Ascending aorta (tissue), 2 donors: ENCODE results near the gene CRACR2A. TPM values are rescaled to one million over a fixed set of nuclear protein-coding genes. Genes with fewer than 3 reads are reported as not detected.

Source experiments
- DNase-seq, 2 donors: peaks; one replicate each; pipeline ENCODE4 v3.0.0-alpha.2; 2019; ENCODE audit warnings: low spot score in 2 of 2
- H3K27ac ChIP-seq, 2 donors: fragments of 200-600 bp; sonication (generic); one replicate each; pipeline ENCODE4 v1.5.1; 2016 to 2017; ENCODE audit warnings: mild to moderate bottlenecking in 1 of 2
- H3K27me3 ChIP-seq: fragments of 200-600 bp; sonication (generic); one replicate; pipeline ENCODE4 v1.5.1; 2017
- H3K36me3 ChIP-seq, 2 donors: fragments of 200-600 bp; sonication (generic); one replicate each; pipeline ENCODE4 v1.5.1; 2016
- H3K4me1 ChIP-seq, 2 donors: fragments of 200-600 bp; sonication (generic); one replicate each; pipeline ENCODE4 v1.5.1; 2016 to 2017; ENCODE audit warnings: mild to moderate bottlenecking in 1 of 2
- H3K4me3 ChIP-seq, 2 donors: fragments of 200-600 bp; sonication (generic); one replicate each; pipeline ENCODE4 v1.5.1; 2016 to 2017; ENCODE audit warnings: mild to moderate bottlenecking in 1 of 2
- H3K9me3 ChIP-seq, 2 donors: fragments of 200-600 bp; sonication (generic); one replicate each; pipeline ENCODE4 v1.5.1; 2016
- intact Hi-C: fragments of 100-400 bp; cut with DNase I; formaldehyde crosslinking; loops from one replicate; pipeline ENCODE4 v1.15.1; 2023
- total RNA-seq: library from RNA; depleted of rRNA; stranded (reverse); fragments of >200 nt; gene quantifications from one replicate; pipeline ENCODE4 v1.1.0, GENCODE V29; 2016
- TF ChIP-seq, protein P1 (sequence below), 3 experiments: fragments of 200-600 bp in 2 of 3; fragments of 450-650 bp in 1 of 3; sonication (generic) in 2 of 3; IDR thresholded peaks; one replicate each; pipeline ENCODE4 v1.5.1; 2016 to 2019; ENCODE audit warnings: antibody characterized with exemption in 3 of 3, mild to moderate bottlenecking in 1 of 3, moderate library complexity in 1 of 3

Gene CRACR2A
- total RNA-seq, 1 donor from 2014 or later: 0.53 TPM

- Histone ChIP-seq H3K4me1 (no peaks in the 10 kb centered on the region), H3K4me3 (no peak overlapping the region), H3K36me3 (no peaks in the 10 kb centered on the region), H3K9me3 (no peaks in the 10 kb centered on the region), H3K27me3 (no peaks in the 10 kb centered on the region), H3K27ac (no peak overlapping the region)
- TF ChIP-seq, protein P1, sequence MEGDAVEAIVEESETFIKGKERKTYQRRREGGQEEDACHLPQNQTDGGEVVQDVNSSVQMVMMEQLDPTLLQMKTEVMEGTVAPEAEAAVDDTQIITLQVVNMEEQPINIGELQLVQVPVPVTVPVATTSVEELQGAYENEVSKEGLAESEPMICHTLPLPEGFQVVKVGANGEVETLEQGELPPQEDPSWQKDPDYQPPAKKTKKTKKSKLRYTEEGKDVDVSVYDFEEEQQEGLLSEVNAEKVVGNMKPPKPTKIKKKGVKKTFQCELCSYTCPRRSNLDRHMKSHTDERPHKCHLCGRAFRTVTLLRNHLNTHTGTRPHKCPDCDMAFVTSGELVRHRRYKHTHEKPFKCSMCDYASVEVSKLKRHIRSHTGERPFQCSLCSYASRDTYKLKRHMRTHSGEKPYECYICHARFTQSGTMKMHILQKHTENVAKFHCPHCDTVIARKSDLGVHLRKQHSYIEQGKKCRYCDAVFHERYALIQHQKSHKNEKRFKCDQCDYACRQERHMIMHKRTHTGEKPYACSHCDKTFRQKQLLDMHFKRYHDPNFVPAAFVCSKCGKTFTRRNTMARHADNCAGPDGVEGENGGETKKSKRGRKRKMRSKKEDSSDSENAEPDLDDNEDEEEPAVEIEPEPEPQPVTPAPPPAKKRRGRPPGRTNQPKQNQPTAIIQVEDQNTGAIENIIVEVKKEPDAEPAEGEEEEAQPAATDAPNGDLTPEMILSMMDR (IDR thresholded peaks at IDR 0.05): no peak
- no peak for DNase-seq
- intact Hi-C loops: no loop called here
Measured at GRCh38 chr12:3759878-3760277, 7.0 kb upstream of the CRACR2A start.

DNA sequence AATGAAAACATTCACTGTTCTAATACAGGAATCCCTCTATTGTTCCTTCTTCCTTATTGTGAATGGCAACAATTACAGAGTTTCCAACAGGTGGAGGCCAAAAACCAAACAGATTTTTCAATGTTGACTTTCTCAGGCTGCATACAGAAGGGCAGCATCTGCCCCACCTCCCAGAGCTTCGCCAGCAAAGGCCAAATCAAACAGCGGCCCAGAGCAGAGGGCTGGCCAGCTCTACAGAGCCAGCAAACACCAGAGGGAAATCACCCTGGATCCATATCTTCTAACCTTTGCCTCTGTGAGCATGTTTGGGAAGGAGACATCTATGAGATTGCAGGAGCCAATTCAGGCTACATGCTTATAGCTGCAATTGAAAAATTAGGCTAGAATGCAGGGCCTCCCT, 4.4 kb upstream of the CRACR2A start:
- Histone ChIP-seq H3K9me3 (no peaks in the 10 kb centered on the region), H3K4me3 (no peak overlapping the region), H3K27me3 (no peaks in the 10 kb centered on the region), H3K27ac (no peak overlapping the region), H3K36me3 (no peaks in the 10 kb centered on the region), H3K4me1 (no peaks in the 10 kb centered on the region)
- intact Hi-C loops: no loop called here
- TF ChIP-seq, protein P1 (IDR thresholded peaks at IDR 0.05): no peak
- DNase-seq: no peak

DNA sequence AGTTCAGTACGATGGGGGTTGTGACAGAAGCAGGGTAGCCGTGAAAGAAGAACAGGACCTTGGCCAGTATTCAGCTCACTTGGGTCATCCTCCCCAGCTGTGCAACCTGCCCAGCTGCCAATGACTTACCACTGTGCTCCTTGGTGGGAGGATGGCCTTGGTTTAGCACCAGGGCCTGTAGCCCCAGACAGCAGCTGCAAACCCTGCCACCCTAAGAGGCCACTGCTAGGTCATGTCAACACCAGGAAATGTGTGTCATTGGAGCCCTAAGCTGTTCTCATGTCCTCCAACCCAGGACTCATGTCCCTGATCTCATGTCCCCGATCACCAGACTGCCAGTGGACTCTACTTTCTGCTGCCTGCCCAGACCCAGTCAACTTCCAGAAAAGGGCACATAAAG, 3.0 kb upstream of the CRACR2A start:
- no peaks in the 10 kb centered on the region for H3K36me3 ChIP-seq
- no peak overlapping the region for H3K4me3 ChIP-seq
- DNase-seq: no peak
- no peaks in the 10 kb centered on the region for H3K27me3 ChIP-seq
- no peaks in the 10 kb centered on the region for H3K4me1 ChIP-seq
- intact Hi-C loops: no loop called here
- H3K9me3 ChIP-seq: no peaks in the 10 kb centered on the region
- H3K27ac ChIP-seq: no peak overlapping the region
- TF ChIP-seq, protein P1 (IDR thresholded peaks at IDR 0.05): no peak

- H3K4me1 ChIP-seq: no peaks in the 10 kb centered on the region
- H3K9me3 ChIP-seq: no peaks in the 10 kb centered on the region
- TF ChIP-seq, protein P1 (IDR thresholded peaks at IDR 0.05): no peak
- peak overlapping the region; percentile 54 to 57 for H3K4me3 ChIP-seq
- peak overlapping the region in 1 of 2 donors; percentile 3 for H3K27ac ChIP-seq
- no peaks in the 10 kb centered on the region for H3K27me3 ChIP-seq
- no peaks in the 10 kb centered on the region for H3K36me3 ChIP-seq
- no peak for DNase-seq
- intact Hi-C loops: no loop called here
Measured at GRCh38 chr12:3753544-3754284, 805 bp upstream of the CRACR2A start.

DNA sequence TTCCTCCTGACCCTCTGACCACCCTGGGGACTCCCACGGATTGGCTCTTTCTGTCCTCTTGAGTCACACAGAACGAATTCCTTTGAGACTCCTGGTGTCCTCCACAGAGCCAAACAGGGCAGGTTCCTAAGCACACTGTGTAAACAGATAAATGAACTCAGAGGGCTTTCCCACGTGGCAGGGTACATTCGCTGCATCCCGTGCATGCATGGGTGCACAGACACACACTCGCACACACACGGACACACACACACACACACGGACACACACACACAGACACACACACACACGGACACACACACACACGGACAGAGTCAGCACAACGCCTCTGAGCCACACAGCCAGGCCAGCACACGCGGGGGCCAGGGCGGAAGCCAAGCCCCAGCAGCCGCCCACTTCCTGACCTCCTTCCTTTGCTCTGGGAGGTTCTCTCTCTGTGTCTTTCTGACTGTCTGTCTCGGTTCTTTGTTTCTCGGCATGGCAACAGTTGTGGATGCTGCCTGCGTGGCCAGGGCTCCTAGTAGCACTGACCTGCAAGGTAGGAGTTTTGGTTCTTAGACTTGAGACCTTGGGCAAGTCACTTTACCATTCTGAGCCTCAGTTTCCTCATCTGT, 706 bp downstream of the CRACR2A start:
- H3K4me3 ChIP-seq: peak overlapping the region in 1 of 2 donors; percentile 57
- peak overlapping the region in 1 of 2 donors; percentile 53 for H3K27ac ChIP-seq

More for the DNA sequence above, 706 bp downstream of the CRACR2A start:
- DNase-seq: no peak
- intact Hi-C loops: no loop called here
- Histone ChIP-seq H3K4me1 (no peaks in the 10 kb centered on the region), H3K36me3 (no peaks in the 10 kb centered on the region), H3K9me3 (no peaks in the 10 kb centered on the region), H3K27me3 (no peaks in the 10 kb centered on the region)
- TF ChIP-seq, protein P1 (IDR thresholded peaks at IDR 0.05): no peak
